ENCODE results near the gene NRG3.

- TF ChIP-seq YY1 (IDR thresholded peaks at IDR 0.05; ENCODE audit: insufficient read depth, insufficient read length) (no peak), ZNF274 (IDR thresholded peaks at IDR 0.05; ENCODE audit: low read depth, low read length) (no peak)
These were observed 577.1 kb downstream of the NRG3 start for GRCh38 chr10:82452046-82452445.

Data from NT2/D1 (cell line).